Measurements from ENCODE around the gene CSMD2. TPM values are rescaled to one million over a fixed set of nuclear protein-coding genes. Genes with fewer than 3 reads are reported as not detected.

Gene CSMD2
- total RNA-seq, 1 donor from 2014 or later: 2.1 TPM

- H3K4me1 Mint-ChIP-seq (ENCODE audit: unreplicated experiment): peaks cover 6% of the 10 kb centered on the region
- no peak overlapping the region for H3K27ac Mint-ChIP-seq (ENCODE audit: unreplicated experiment)
- DNase-seq (ENCODE audit: low spot score): no peak
- H3K27me3 Mint-ChIP-seq (ENCODE audit: unreplicated experiment): peaks cover 3% of the 10 kb centered on the region
- TF ChIP-seq CTCF (IDR thresholded peaks at IDR 0.05; ENCODE audit: unreplicated experiment): no peak
- H3K4me3 Mint-ChIP-seq (ENCODE audit: unreplicated experiment): no peak overlapping the region
- no peaks in the 10 kb centered on the region for H3K9me3 Mint-ChIP-seq (ENCODE audit: unreplicated experiment)
- H3K36me3 Mint-ChIP-seq (ENCODE audit: low read depth, unreplicated experiment): peaks cover 10% of the 10 kb centered on the region
Observed at GRCh38 chr1:33802268-33802667, 362.8 kb downstream of the CSMD2 start.

- H3K27me3 Mint-ChIP-seq (ENCODE audit: unreplicated experiment): peaks cover 8% of the 10 kb centered on the region
- H3K27ac Mint-ChIP-seq (ENCODE audit: unreplicated experiment): no peak overlapping the region
- H3K4me1 Mint-ChIP-seq (ENCODE audit: unreplicated experiment): peaks cover 6% of the 10 kb centered on the region
- H3K9me3 Mint-ChIP-seq (ENCODE audit: unreplicated experiment): no peaks in the 10 kb centered on the region
- no peak for DNase-seq (ENCODE audit: low spot score)
- TF ChIP-seq CTCF (IDR thresholded peaks at IDR 0.05; ENCODE audit: unreplicated experiment): no peak
- no peak overlapping the region for H3K4me3 Mint-ChIP-seq (ENCODE audit: unreplicated experiment)
- H3K36me3 Mint-ChIP-seq (ENCODE audit: low read depth, unreplicated experiment): peaks cover 15% of the 10 kb centered on the region
Observed at GRCh38 chr1:33797849-33798248, 367.2 kb downstream of the CSMD2 start.

GRCh38 chr1:33792651-33793050 is 372.4 kb downstream of the CSMD2 start:
- no peak overlapping the region for H3K27ac Mint-ChIP-seq (ENCODE audit: unreplicated experiment)
- peaks cover 6% of the 10 kb centered on the region for H3K27me3 Mint-ChIP-seq (ENCODE audit: unreplicated experiment)
- no peaks in the 10 kb centered on the region for H3K4me1 Mint-ChIP-seq (ENCODE audit: unreplicated experiment)
- no peak overlapping the region for H3K4me3 Mint-ChIP-seq (ENCODE audit: unreplicated experiment)
- H3K9me3 Mint-ChIP-seq (ENCODE audit: unreplicated experiment): no peaks in the 10 kb centered on the region
- peaks cover 7% of the 10 kb centered on the region for H3K36me3 Mint-ChIP-seq (ENCODE audit: low read depth, unreplicated experiment)
- DNase-seq (ENCODE audit: low spot score): no peak
- no peak for TF ChIP-seq CTCF (IDR thresholded peaks at IDR 0.05; ENCODE audit: unreplicated experiment)

- Mint-ChIP-seq H3K36me3 (ENCODE audit: low read depth, unreplicated experiment) (peaks cover 5% of the 10 kb centered on the region), H3K27ac (ENCODE audit: unreplicated experiment) (no peak overlapping the region), H3K27me3 (ENCODE audit: unreplicated experiment) (peaks cover 6% of the 10 kb centered on the region), H3K4me3 (ENCODE audit: unreplicated experiment) (no peak overlapping the region), H3K4me1 (ENCODE audit: unreplicated experiment) (no peaks in the 10 kb centered on the region), H3K9me3 (ENCODE audit: unreplicated experiment) (no peaks in the 10 kb centered on the region)
- no peak for DNase-seq (ENCODE audit: low spot score)
- no peak for TF ChIP-seq CTCF (IDR thresholded peaks at IDR 0.05; ENCODE audit: unreplicated experiment)
Observed at GRCh38 chr1:33792216-33792615, 372.8 kb downstream of the CSMD2 start.

- DNase-seq (ENCODE audit: low spot score): no peak
- peaks cover 6% of the 10 kb centered on the region for H3K27me3 Mint-ChIP-seq (ENCODE audit: unreplicated experiment)
- H3K36me3 Mint-ChIP-seq (ENCODE audit: low read depth, unreplicated experiment): no peaks in the 10 kb centered on the region
- TF ChIP-seq CTCF (IDR thresholded peaks at IDR 0.05; ENCODE audit: unreplicated experiment): no peak
- H3K9me3 Mint-ChIP-seq (ENCODE audit: unreplicated experiment): no peaks in the 10 kb centered on the region
- no peak overlapping the region for H3K27ac Mint-ChIP-seq (ENCODE audit: unreplicated experiment)
- H3K4me3 Mint-ChIP-seq (ENCODE audit: unreplicated experiment): no peak overlapping the region
- H3K4me1 Mint-ChIP-seq (ENCODE audit: unreplicated experiment): no peaks in the 10 kb centered on the region
Observed at GRCh38 chr1:33791251-33791650, 373.8 kb downstream of the CSMD2 start.

Data from endothelial cell (in vitro differentiated cells).